GM12878 (cell line): ENCODE measurements around the gene WAS.

ENCODE experiments used
- EZH2 ChIP-seq: IDR thresholded peaks from 2 replicates; pipeline ENCODE4 v1.6.1; 2012; ENCODE audit warnings: low read depth, mild to moderate bottlenecking, control low read depth, inconsistent platforms, low read length, borderline replicate concordance; ENCODE audit not compliant: control insufficient read depth
- POLR2A ChIP-seq: IDR thresholded peaks from 2 replicates; pipeline ENCODE4 v1.6.1; 2011; ENCODE audit warnings: low read depth, mild to moderate bottlenecking, low read length
- TAF1 ChIP-seq: IDR thresholded peaks from 2 replicates; pipeline ENCODE4 v1.6.1; 2011; ENCODE audit warnings: mild to moderate bottlenecking, low read depth, low read length, borderline replicate concordance
- TARDBP ChIP-seq: IDR thresholded peaks from 2 replicates; pipeline ENCODE4 v1.6.1; 2016; ENCODE audit warnings: borderline replicate concordance
- ZNF24 ChIP-seq: fragments of 450-650 bp; IDR thresholded peaks from 2 replicates; pipeline ENCODE4 v1.6.1; 2017; ENCODE audit warnings: antibody characterized with exemption, mild to moderate bottlenecking
- TF ChIP-seq, protein P1 (sequence below): fragments of 450-650 bp; IDR thresholded peaks from 2 replicates; pipeline ENCODE4 v1.6.1; 2017; ENCODE audit warnings: mild to moderate bottlenecking
- TF ChIP-seq, protein P2 (sequence below), 3 experiments: IDR thresholded peaks in 2 of 3; conservative IDR thresholded peaks in 1 of 3; 2 replicates each; pipeline ENCODE4 v1.5.1; 2011; ENCODE audit warnings: low read depth in 3 of 3, low read length in 3 of 3, mild to moderate bottlenecking in 3 of 3, control low read depth in 2 of 3, moderate library complexity in 2 of 3, inconsistent platforms in 1 of 3, mixed read lengths in 1 of 3; ENCODE audit not compliant: control insufficient read depth in 2 of 3, insufficient read depth in 1 of 3; ENCODE audit errors: extremely low read depth in 1 of 3
- TF ChIP-seq, protein P3 (sequence below): fragments of 450-650 bp; IDR thresholded peaks from 2 replicates; pipeline ENCODE4 v1.6.1; 2017; ENCODE audit warnings: mild to moderate bottlenecking, moderate library complexity
- TF ChIP-seq, protein P4 (sequence below): fragments of 450-650 bp; IDR thresholded peaks from 2 replicates; pipeline ENCODE4 v1.6.1; 2016; ENCODE audit warnings: mild to moderate bottlenecking

DNA sequence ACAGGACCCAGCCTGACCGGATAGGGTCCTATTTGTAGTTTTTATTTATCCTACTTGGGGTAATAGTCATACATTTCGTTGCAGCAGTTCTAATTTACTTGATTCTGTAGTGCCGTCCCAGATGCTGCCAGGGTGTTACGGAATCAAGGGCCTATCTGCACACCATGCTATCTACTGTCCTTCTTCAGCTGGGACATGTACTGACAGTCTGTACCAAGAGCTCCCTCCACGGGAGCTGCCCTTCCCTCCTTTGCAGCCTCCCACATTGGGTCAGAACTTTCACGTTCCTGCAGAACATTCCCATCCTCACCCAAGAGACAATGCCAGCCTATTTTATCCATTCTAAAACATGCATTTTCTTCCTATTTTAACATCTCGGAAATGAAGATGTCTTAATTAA lies 19.6 kb downstream of the WAS start:
- TF ChIP-seq, protein P1, sequence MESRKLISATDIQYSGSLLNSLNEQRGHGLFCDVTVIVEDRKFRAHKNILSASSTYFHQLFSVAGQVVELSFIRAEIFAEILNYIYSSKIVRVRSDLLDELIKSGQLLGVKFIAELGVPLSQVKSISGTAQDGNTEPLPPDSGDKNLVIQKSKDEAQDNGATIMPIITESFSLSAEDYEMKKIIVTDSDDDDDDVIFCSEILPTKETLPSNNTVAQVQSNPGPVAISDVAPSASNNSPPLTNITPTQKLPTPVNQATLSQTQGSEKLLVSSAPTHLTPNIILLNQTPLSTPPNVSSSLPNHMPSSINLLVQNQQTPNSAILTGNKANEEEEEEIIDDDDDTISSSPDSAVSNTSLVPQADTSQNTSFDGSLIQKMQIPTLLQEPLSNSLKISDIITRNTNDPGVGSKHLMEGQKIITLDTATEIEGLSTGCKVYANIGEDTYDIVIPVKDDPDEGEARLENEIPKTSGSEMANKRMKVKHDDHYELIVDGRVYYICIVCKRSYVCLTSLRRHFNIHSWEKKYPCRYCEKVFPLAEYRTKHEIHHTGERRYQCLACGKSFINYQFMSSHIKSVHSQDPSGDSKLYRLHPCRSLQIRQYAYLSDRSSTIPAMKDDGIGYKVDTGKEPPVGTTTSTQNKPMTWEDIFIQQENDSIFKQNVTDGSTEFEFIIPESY = no peak
- TF ChIP-seq, protein P2, sequence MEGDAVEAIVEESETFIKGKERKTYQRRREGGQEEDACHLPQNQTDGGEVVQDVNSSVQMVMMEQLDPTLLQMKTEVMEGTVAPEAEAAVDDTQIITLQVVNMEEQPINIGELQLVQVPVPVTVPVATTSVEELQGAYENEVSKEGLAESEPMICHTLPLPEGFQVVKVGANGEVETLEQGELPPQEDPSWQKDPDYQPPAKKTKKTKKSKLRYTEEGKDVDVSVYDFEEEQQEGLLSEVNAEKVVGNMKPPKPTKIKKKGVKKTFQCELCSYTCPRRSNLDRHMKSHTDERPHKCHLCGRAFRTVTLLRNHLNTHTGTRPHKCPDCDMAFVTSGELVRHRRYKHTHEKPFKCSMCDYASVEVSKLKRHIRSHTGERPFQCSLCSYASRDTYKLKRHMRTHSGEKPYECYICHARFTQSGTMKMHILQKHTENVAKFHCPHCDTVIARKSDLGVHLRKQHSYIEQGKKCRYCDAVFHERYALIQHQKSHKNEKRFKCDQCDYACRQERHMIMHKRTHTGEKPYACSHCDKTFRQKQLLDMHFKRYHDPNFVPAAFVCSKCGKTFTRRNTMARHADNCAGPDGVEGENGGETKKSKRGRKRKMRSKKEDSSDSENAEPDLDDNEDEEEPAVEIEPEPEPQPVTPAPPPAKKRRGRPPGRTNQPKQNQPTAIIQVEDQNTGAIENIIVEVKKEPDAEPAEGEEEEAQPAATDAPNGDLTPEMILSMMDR (IDR thresholded peaks at IDR 0.05 in 2 of 3, conservative IDR thresholded peaks at IDR 0.05 in 1 of 3; ENCODE audit: control insufficient read depth in 2 of 3, extremely low read depth in 1 of 3, insufficient read depth in 1 of 3, low read depth in 3 of 3, low read length in 3 of 3) = no peak
- no peak for TF ChIP-seq TARDBP
- TF ChIP-seq ZNF24 = no peak
- TF ChIP-seq POLR2A = no peak
- no peak for TF ChIP-seq EZH2
- TF ChIP-seq, protein P3, sequence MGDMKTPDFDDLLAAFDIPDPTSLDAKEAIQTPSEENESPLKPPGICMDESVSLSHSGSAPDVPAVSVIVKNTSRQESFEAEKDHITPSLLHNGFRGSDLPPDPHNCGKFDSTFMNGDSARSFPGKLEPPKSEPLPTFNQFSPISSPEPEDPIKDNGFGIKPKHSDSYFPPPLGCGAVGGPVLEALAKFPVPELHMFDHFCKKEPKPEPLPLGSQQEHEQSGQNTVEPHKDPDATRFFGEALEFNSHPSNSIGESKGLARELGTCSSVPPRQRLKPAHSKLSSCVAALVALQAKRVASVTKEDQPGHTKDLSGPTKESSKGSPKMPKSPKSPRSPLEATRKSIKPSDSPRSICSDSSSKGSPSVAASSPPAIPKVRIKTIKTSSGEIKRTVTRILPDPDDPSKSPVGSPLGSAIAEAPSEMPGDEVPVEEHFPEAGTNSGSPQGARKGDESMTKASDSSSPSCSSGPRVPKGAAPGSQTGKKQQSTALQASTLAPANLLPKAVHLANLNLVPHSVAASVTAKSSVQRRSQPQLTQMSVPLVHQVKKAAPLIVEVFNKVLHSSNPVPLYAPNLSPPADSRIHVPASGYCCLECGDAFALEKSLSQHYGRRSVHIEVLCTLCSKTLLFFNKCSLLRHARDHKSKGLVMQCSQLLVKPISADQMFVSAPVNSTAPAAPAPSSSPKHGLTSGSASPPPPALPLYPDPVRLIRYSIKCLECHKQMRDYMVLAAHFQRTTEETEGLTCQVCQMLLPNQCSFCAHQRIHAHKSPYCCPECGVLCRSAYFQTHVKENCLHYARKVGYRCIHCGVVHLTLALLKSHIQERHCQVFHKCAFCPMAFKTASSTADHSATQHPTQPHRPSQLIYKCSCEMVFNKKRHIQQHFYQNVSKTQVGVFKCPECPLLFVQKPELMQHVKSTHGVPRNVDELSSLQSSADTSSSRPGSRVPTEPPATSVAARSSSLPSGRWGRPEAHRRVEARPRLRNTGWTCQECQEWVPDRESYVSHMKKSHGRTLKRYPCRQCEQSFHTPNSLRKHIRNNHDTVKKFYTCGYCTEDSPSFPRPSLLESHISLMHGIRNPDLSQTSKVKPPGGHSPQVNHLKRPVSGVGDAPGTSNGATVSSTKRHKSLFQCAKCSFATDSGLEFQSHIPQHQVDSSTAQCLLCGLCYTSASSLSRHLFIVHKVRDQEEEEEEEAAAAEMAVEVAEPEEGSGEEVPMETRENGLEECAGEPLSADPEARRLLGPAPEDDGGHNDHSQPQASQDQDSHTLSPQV = no peak
- TF ChIP-seq, protein P4, sequence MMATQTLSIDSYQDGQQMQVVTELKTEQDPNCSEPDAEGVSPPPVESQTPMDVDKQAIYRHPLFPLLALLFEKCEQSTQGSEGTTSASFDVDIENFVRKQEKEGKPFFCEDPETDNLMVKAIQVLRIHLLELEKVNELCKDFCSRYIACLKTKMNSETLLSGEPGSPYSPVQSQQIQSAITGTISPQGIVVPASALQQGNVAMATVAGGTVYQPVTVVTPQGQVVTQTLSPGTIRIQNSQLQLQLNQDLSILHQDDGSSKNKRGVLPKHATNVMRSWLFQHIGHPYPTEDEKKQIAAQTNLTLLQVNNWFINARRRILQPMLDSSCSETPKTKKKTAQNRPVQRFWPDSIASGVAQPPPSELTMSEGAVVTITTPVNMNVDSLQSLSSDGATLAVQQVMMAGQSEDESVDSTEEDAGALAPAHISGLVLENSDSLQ = no peak
- TF ChIP-seq TAF1 = no peak
